CD4-positive, alpha-beta T cell treated with Interleukin-10 for 1 hour (primary cell): ENCODE data around the gene COL28A1.
"Not testable (repeated sequence)": the region's sequence is repeated elsewhere in the genome, so short reads cannot be mapped to it uniquely, and the experiment has no call there.

Experiments used
- DNase-seq: peaks from one replicate; pipeline ENCODE4 v3.0.0-alpha.2; 2020

COL28A1 gene

GRCh38 chr7:7408001-7408770 lies 127.5 kb downstream of the COL28A1 start:
- no peak for DNase-seq

- no peak for DNase-seq
These were observed 130.2 kb downstream of the COL28A1 start for GRCh38 chr7:7405461-7405860.

- no peak for DNase-seq
These were observed 136.0 kb downstream of the COL28A1 start for GRCh38 chr7:7399707-7400106.

GRCh38 chr7:7395785-7396184 lies 139.9 kb downstream of the COL28A1 start:
- DNase-seq: no peak

GRCh38 chr7:7388164-7388563 lies 147.5 kb downstream of the COL28A1 start:
- DNase-seq: not testable (repeated sequence)

GRCh38 chr7:7385421-7385820 lies 150.3 kb downstream of the COL28A1 start:
- DNase-seq: no peak

- no peak for DNase-seq
These were observed 151.4 kb downstream of the COL28A1 start for GRCh38 chr7:7384228-7384627.

- DNase-seq: no peak
These were observed 160.1 kb downstream of the COL28A1 start for GRCh38 chr7:7375538-7375937.

- no peak for DNase-seq
These were observed 165.6 kb downstream of the COL28A1 start for GRCh38 chr7:7370076-7370475.

- no peak for DNase-seq
These were observed 166.5 kb downstream of the COL28A1 start for GRCh38 chr7:7369134-7369533.

GRCh38 chr7:7354674-7355073 lies 181.0 kb downstream of the COL28A1 start:
- no peak for DNase-seq

- DNase-seq: no peak
These were observed 182.8 kb downstream of the COL28A1 start for GRCh38 chr7:7352845-7353244.

- DNase-seq: no peak
These were observed 183.8 kb downstream of the COL28A1 start for GRCh38 chr7:7351832-7352231.

- DNase-seq: no peak
These were observed 184.5 kb downstream of the COL28A1 start for GRCh38 chr7:7351156-7351555.

GRCh38 chr7:7349156-7349555 lies 186.5 kb downstream of the COL28A1 start:
- DNase-seq: no peak

- no peak for DNase-seq
These were observed 188.6 kb downstream of the COL28A1 start for GRCh38 chr7:7347045-7347444.

- DNase-seq: no peak
These were observed 191.1 kb downstream of the COL28A1 start for GRCh38 chr7:7344583-7344982.

- DNase-seq: no peak
These were observed 199.8 kb downstream of the COL28A1 start for GRCh38 chr7:7335909-7336308.

- DNase-seq: no peak
These were observed 200.5 kb downstream of the COL28A1 start for GRCh38 chr7:7335215-7335614.

GRCh38 chr7:7333610-7334009 lies 202.1 kb downstream of the COL28A1 start:
- DNase-seq: no peak

- DNase-seq: no peak
These were observed 204.2 kb downstream of the COL28A1 start for GRCh38 chr7:7331523-7331922.

- no peak for DNase-seq
These were observed 204.7 kb downstream of the COL28A1 start for GRCh38 chr7:7330997-7331396.

- no peak for DNase-seq
These were observed 206.3 kb downstream of the COL28A1 start for GRCh38 chr7:7329326-7329725.

GRCh38 chr7:7327423-7327822 lies 208.2 kb downstream of the COL28A1 start:
- DNase-seq: no peak

GRCh38 chr7:7324698-7325097 lies 211.0 kb downstream of the COL28A1 start:
- no peak for DNase-seq
